Endothelial cell of umbilical vein (primary cell): ENCODE results near the gene ZFR. TPM values are rescaled to one million over a fixed set of nuclear protein-coding genes. Genes with fewer than 3 reads are reported as not detected.

Source experiments
- BruUV-seq: library from RNA; stranded (reverse); fragments of 400-500 nt; replicated peaks from 2 replicates; lab custom pipeline; 2021; lab: Mats Ljungman, UMichigan
- CTCF ChIA-PET: fragments of 300-600, 350-600 bp; sonication (Branson Sonifier 250); formaldehyde crosslinking; loops from one replicate; lab custom pipeline; 2021; ENCODE audit warnings: antibody characterized with exemption, inconsistent platforms; lab: Charles Lee
- POLR2A ChIA-PET: fragments of 300-600, 350-600 bp; sonication (Branson Sonifier 250); formaldehyde crosslinking; loops from one replicate; lab custom pipeline; 2021; ENCODE audit warnings: antibody characterized with exemption, inconsistent platforms; lab: Charles Lee
- DNase-seq: peaks from one replicate; pipeline ENCODE4 v3.0.0-alpha.2; 2011; ENCODE audit warnings: low read depth, low spot score
- FAIRE-seq: peaks from 2 replicates; lab custom pipeline; 2011; peaks lifted over from hg19 to GRCh38; lab: Jason Lieb, UNC
- H2AFZ ChIP-seq: 2 replicates; pipeline ENCODE4 v1.6.0; 2012; ENCODE audit warnings: low read depth, low read length, control low read depth, inconsistent platforms
- H3K27ac ChIP-seq: 2 replicates; pipeline ENCODE4 v1.5.1; 2011; ENCODE audit warnings: low read depth, mild to moderate bottlenecking, control low read depth, low read length, moderate library complexity; ENCODE audit not compliant: insufficient read depth
- H3K27me3 ChIP-seq, 2 experiments: 2 replicates each; pipeline versions ENCODE4 v1.6.0 to v1.6.1; 2011; ENCODE audit warnings: low read length in 2 of 2, mixed read lengths in 1 of 2; ENCODE audit not compliant: control insufficient read depth in 2 of 2, insufficient read depth in 2 of 2
- H3K36me3 ChIP-seq, 2 experiments: 2 replicates in 1 of 2; 3 replicates in 1 of 2; pipeline ENCODE4 v1.5.1; 2011; ENCODE audit warnings: low read length in 2 of 2, mild to moderate bottlenecking in 1 of 2, moderate library complexity in 1 of 2; ENCODE audit not compliant: control insufficient read depth in 2 of 2, insufficient read depth in 2 of 2; ENCODE audit errors: extremely low read depth in 1 of 2
- H3K4me1 ChIP-seq: 3 replicates; pipeline ENCODE4 v1.5.1; 2011; ENCODE audit warnings: mild to moderate bottlenecking, low read length; ENCODE audit not compliant: control insufficient read depth, insufficient read depth; ENCODE audit errors: extremely low read depth
- H3K4me2 ChIP-seq: 2 replicates; pipeline ENCODE4 v1.6.1; 2011; ENCODE audit warnings: low read length, control low read depth, mixed read lengths; ENCODE audit not compliant: insufficient read depth
- H3K4me3 ChIP-seq, 3 experiments: fragments of 200-600 bp in 1 of 3; sonication (generic), shearing (Covaris generic) in 1 of 3; replicated peaks in 1 of 3; 2 replicates each; pipeline ENCODE4 v1.5.1; 2011 to 2016; ENCODE audit warnings: control low read depth in 3 of 3, low read length in 3 of 3, mild to moderate bottlenecking in 2 of 3, inconsistent platforms in 1 of 3, low read depth in 1 of 3, moderate library complexity in 1 of 3; ENCODE audit not compliant: insufficient read depth in 1 of 3
- H3K79me2 ChIP-seq: 2 replicates; pipeline ENCODE4 v1.6.0; 2012; ENCODE audit warnings: low read length, inconsistent platforms; ENCODE audit not compliant: control insufficient read depth, insufficient read depth
- H3K9ac ChIP-seq: replicated peaks from 2 replicates; pipeline ENCODE3; 2011; ENCODE audit warnings: low read length, control low read depth; ENCODE audit not compliant: insufficient read depth; ENCODE audit errors: extremely low read depth
- H3K9me1 ChIP-seq: replicated peaks from 3 replicates; pipeline ENCODE4 v1.6.0; 2011; ENCODE audit warnings: mild to moderate bottlenecking, low read length; ENCODE audit not compliant: control insufficient read depth, insufficient read depth; ENCODE audit errors: extremely low read depth
- H3K9me3 ChIP-seq: replicated peaks from 2 replicates; pipeline ENCODE4 v1.5.1; 2012; ENCODE audit warnings: low read length, inconsistent platforms; ENCODE audit not compliant: control insufficient read depth, insufficient read depth
- H4K20me1 ChIP-seq: replicated peaks from 2 replicates; pipeline ENCODE3; 2011; ENCODE audit warnings: mild to moderate bottlenecking, low read length; ENCODE audit not compliant: control insufficient read depth, insufficient read depth; ENCODE audit errors: extremely low read depth
- CTCF ChIP-seq, 2 donors: IDR thresholded peaks; 1 replicate in 1 of 2; 2 replicates in 1 of 2; pipeline ENCODE4 v1.5.1; 2011; ENCODE audit warnings: low read length in 2 of 2, mild to moderate bottlenecking in 2 of 2, moderate library complexity in 2 of 2, control low read depth in 1 of 2, inconsistent platforms in 1 of 2, low read depth in 1 of 2; ENCODE audit not compliant: insufficient read depth in 1 of 2; ENCODE audit errors: extremely low read depth in 1 of 2
- EZH2 ChIP-seq: IDR thresholded peaks from 2 replicates; pipeline ENCODE4 v1.6.1; 2012; ENCODE audit warnings: borderline replicate concordance, low read depth, mild to moderate bottlenecking, moderate library complexity, low read length, inconsistent platforms; ENCODE audit not compliant: severe bottlenecking
- FOS ChIP-seq: IDR thresholded peaks from 2 replicates; pipeline ENCODE4 v1.6.1; 2011; ENCODE audit warnings: mild to moderate bottlenecking, low read length, moderate library complexity, borderline replicate concordance; ENCODE audit not compliant: insufficient read depth
- GATA2 ChIP-seq: IDR thresholded peaks from 2 replicates; pipeline ENCODE4 v1.7.0; 2011; ENCODE audit warnings: low read depth, mild to moderate bottlenecking, moderate library complexity, mixed read lengths, low read length; ENCODE audit not compliant: insufficient read length, insufficient read depth
- JUN ChIP-seq: IDR thresholded peaks from 2 replicates; pipeline ENCODE4 v1.6.1; 2011; ENCODE audit warnings: borderline replicate concordance, low read depth; ENCODE audit not compliant: insufficient read length, insufficient read depth
- MAX ChIP-seq: IDR thresholded peaks from 2 replicates; pipeline ENCODE4 v1.6.1; 2011; ENCODE audit not compliant: insufficient read depth, insufficient read length
- MYC ChIP-seq: IDR thresholded peaks from one replicate; pipeline ENCODE4 v1.6.1; 2011; ENCODE audit warnings: mild to moderate bottlenecking, low read depth, low read length
- POLR2A ChIP-seq: IDR thresholded peaks from 2 replicates; pipeline ENCODE4 v1.6.1; 2012; ENCODE audit warnings: low read depth, mild to moderate bottlenecking, control low read depth, low read length
- POLR2AphosphoS5 ChIP-seq: IDR thresholded peaks from 2 replicates; pipeline ENCODE4 v1.6.1; 2012; ENCODE audit warnings: low read depth, mild to moderate bottlenecking, control low read depth, low read length, moderate library complexity; ENCODE audit not compliant: insufficient read depth
- dilution Hi-C: fragments of 300-500 bp; cut with MboI; formaldehyde crosslinking; loops from one replicate; pipeline ENCODE4 v1.15.0; 2019; ENCODE audit warnings: low sequenced_read_pairs; ENCODE audit not compliant: extremely low pct_ligation_motif_present
- intact Hi-C: fragments of 100-400 bp; cut with micrococcal nuclease; formaldehyde crosslinking; loops from one replicate; pipeline ENCODE4 v1.10.0; 2022
- polyA plus RNA-seq, 4 experiments: library from polyadenylated mRNA; depleted of rRNA in 3 of 4; stranded (reverse) in 3 of 4; unstranded in 1 of 4; fragments of >200 nt; gene quantifications; 2 replicates each; pipeline versions ENCODE4 v1.2.1 to v1.2.3, GENCODE V29; 2011 to 2012; ENCODE audit warnings: missing spikeins in 1 of 4
- total RNA-seq: library from RNA; stranded (reverse); gene quantifications from 2 replicates; pipeline ENCODE4 v1.2.3, GENCODE V29; 2021

ZFR gene
- total and polyA plus RNA-seq, 2 donors (not counting 3 experiments of a cell fraction or from before 2014, with no cell fraction given), result 60.1 to 79.4 TPM

- POLR2A ChIA-PET, result no interaction called here
- CTCF ChIA-PET, result interaction anchor here (1.0 kb wide), 1 partner anchor 154 kb away, joined by 3 read pairs; no protein-coding TSS in a partner anchor
- no TSS peak for BruUV-seq
- peak overlapping the region; percentile 0 for H3K4me2 ChIP-seq
- no peaks in the 10 kb centered on the region for H3K9me1 ChIP-seq
- H4K20me1 ChIP-seq, result peaks cover 19% of the 10 kb centered on the region
- intact Hi-C loops, result no loop called here
- H3K9me3 ChIP-seq, result no peaks in the 10 kb centered on the region
- no peak overlapping the region for H2AFZ ChIP-seq
- H3K4me1 ChIP-seq, result peaks cover 16% of the 10 kb centered on the region
- no peak overlapping the region for H3K9ac ChIP-seq
- H3K27ac ChIP-seq, result peak overlapping the region; percentile 16
- H3K36me3 ChIP-seq, result peaks cover 0 to 2% of the 10 kb centered on the region in 2 experiments
- dilution Hi-C loops, result no loop called here
- H3K79me2 ChIP-seq, result peaks cover 96% of the 10 kb centered on the region
- no peak for FAIRE-seq
- H3K4me3 ChIP-seq, result no peak overlapping the region
- no peak for TF ChIP-seq POLR2AphosphoS5
- no peak for TF ChIP-seq CTCF (IDR thresholded peaks at IDR 0.05; ENCODE audit: extremely low read depth in 1 of 2, insufficient read depth in 1 of 2, low read depth in 1 of 2, low read length in 2 of 2)
- no peak for TF ChIP-seq MYC
- no peak for TF ChIP-seq JUN
- no peaks in the 10 kb centered on the region for H3K27me3 ChIP-seq
- peak; percentile 81 for DNase-seq
Measured at GRCh38 chr5:32436553-32437242, 7.8 kb downstream of the ZFR start.

- BruUV-seq, result no TSS peak
- ChIA-PET CTCF (no interaction called here), POLR2A (no interaction called here)
- Histone ChIP-seq H3K27ac (no peak overlapping the region), H3K4me1 (peaks cover 14% of the 10 kb centered on the region), H4K20me1 (peaks cover 19% of the 10 kb centered on the region), H3K9me1 (no peaks in the 10 kb centered on the region), H3K9ac (no peak overlapping the region), H3K9me3 (no peaks in the 10 kb centered on the region), H3K79me2 (peaks cover 96% of the 10 kb centered on the region), H3K4me2 (no peak overlapping the region), H2AFZ (no peak overlapping the region), H3K27me3 (no peaks in the 10 kb centered on the region), H3K36me3 (peaks cover 0 to 2% of the 10 kb centered on the region in 2 experiments), H3K4me3 (no peak overlapping the region)
- no peak for DNase-seq
- intact Hi-C loops, result no loop called here
- no peak for TF ChIP-seq POLR2AphosphoS5
- TF ChIP-seq JUN, result no peak
- no peak for TF ChIP-seq FOS
- no peak for TF ChIP-seq MAX
- TF ChIP-seq EZH2, result no peak
- no peak for TF ChIP-seq GATA2
- TF ChIP-seq CTCF (IDR thresholded peaks at IDR 0.05; ENCODE audit: extremely low read depth in 1 of 2, insufficient read depth in 1 of 2, low read depth in 1 of 2, low read length in 2 of 2), result no peak
- no peak for TF ChIP-seq POLR2A
- TF ChIP-seq MYC, result no peak
- dilution Hi-C loops, result no loop called here
- no peak for FAIRE-seq
Measured at GRCh38 chr5:32435383-32435782, 9.2 kb downstream of the ZFR start.
